Adrenal gland (tissue), 5 donors: Measurements from ENCODE around the gene RABGGTA.

Experiments
- CTCF ChIP-seq, 6 experiments: fragments of 450-650 bp in 4 of 6; fragments of 200-600 bp in 2 of 6; sonication (generic) in 1 of 6; IDR thresholded peaks; 1 replicate in 5 of 6; 2 replicates in 1 of 6; pipeline versions ENCODE4 v1.5.1 to v1.8.0; 2016 to 2021; ENCODE audit warnings: antibody characterized with exemption in 6 of 6, mild to moderate bottlenecking in 2 of 6, moderate library complexity in 1 of 6
- POLR2A ChIP-seq, 2 donors: fragments of 450-650 bp; IDR thresholded peaks; one replicate each; pipeline ENCODE4 v1.6.1; 2017; ENCODE audit warnings: antibody characterized with exemption in 2 of 2, mild to moderate bottlenecking in 2 of 2, moderate library complexity in 1 of 2
- donor health status: DM: no; HTN: no; CAD: no.

DNA sequence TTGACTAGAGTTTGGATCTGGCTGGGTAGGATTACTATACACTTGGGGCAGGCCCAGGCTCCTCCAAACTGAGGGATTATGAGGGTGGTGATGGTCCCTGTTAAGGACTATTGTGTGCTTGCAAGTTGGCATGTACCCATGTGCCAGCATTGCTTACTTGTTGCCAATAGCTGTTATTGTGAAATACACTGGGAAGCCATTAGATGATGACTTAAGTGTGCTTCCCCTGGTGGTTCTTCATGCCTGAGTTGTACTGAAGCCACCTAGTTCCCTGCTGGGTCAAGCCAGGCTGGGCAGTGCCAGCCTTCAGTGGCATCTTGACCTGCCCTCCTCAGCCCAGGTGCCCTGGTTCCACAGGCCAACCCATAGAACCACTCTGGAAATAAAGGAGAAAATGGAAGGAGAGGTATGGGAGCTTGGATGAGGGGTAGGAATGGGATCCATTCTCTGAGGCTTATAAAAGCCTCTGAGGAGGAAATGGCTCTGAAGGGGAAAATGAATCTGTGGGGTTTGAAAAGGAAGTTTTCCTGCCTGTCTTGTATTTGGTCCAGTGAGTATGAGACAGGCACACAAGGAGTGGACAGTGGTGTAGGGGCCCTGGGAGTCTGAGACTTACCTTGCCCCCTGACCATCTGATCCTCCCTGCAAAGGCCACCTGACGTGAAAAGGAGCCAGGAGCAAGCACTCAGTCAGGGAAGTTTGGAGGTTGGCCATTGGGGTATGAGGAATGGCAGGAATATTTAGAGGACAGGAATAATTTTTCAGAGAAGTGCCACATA is 40.6 kb upstream of the RABGGTA start:
- TF ChIP-seq POLR2A (IDR thresholded peaks at IDR 0.05), result no peak
- peak in 1 of 6 experiments; percentile 11 for TF ChIP-seq CTCF (IDR thresholded peaks at IDR 0.05)
